Stimulated activated CD4-positive, alpha-beta T cell treated with anti-CD3 and anti-CD28 coated beads, TNF-alpha, amount 100 ng/mL, for 48 hours (primary cell): ENCODE data around the gene SCAI.
"Not testable (repeated sequence)": the region's sequence is repeated elsewhere in the genome, so short reads cannot be mapped to it uniquely, and the experiment has no call there.

ENCODE experiments used
- DNase-seq, 3 donors: peaks; one replicate each; pipeline ENCODE4 v3.0.0-alpha.2; 2020; ENCODE audit warnings: low read depth in 3 of 3

Gene SCAI

DNA sequence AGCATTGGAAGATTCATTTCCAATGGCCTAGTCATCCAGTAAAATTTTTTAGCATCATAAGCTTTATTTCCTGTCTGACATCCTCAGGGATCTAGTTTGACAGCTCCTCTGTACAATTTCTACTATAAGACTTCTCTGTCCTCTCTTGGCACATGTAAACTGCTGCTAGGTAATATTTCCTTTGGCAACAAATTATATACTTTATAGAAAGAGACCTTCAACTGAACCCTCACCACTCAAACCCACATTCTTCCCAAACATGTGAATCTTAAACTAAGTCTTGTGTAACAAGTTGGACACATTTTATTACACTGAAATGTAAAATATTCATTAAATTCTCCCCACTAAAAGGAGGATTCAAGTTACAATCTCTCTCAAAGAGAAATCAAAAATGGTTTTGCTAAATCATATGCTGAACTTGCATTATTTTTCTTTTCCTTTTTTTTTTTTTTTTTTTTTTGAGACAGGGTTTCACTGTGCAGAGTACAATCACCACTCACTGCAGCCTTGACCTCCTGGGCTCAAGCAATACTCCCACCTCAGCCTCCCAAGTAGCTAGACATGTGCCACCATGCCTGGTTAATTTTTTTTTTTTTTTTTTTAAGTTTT, 36.9 kb downstream of the SCAI start:
- no peak for DNase-seq

GRCh38 chr9:125103770-125104460, 39.4 kb downstream of the SCAI start:
- DNase-seq: no peak

GRCh38 chr9:125103021-125103420, 40.3 kb downstream of the SCAI start:
- no peak for DNase-seq

DNA sequence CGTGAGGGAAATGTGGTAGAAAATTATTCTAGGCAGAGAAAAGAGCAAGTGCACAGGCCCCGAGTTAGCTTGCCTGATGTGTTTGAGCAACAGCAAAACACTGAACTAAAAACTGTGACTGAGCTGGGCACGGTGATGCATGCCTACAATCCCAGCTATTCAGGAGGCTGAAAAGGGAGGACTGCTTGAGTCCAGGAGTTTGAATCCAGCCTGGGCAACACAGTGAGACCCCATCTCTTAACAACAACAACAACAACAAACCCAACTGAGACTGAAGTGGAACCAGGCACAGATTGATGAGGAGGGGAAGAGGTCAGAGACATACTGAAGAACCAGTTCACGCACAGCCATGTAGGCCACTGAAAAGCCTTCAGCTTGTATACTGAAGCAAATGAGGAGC, 42.5 kb downstream of the SCAI start:
- no peak for DNase-seq

- DNase-seq: no peak
These were observed 43.5 kb downstream of the SCAI start for GRCh38 chr9:125099816-125100215.

GRCh38 chr9:125095821-125096443, 47.4 kb downstream of the SCAI start:
- no peak for DNase-seq

DNA sequence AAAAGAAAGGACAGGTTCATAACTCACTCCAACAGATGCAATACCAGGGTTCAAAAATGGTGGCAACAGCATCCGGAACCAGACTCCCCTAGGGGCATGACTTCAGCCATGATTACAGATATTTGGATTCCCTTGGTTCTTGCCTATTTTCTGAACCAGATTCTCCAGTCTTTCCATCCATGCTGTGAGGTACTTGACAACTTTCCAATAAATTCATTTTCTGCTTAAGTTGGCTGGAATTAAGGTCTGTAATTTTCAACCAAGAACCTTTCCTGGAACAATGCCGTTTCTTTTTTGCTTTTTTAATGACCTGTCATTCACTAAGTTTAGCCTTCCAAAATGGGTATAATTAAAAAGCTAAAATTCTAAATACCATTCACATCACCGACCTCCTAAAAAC, 52.2 kb downstream of the SCAI start:
- DNase-seq: no peak

- DNase-seq: no peak
These were observed 54.0 kb downstream of the SCAI start for GRCh38 chr9:125089331-125089730.

DNA sequence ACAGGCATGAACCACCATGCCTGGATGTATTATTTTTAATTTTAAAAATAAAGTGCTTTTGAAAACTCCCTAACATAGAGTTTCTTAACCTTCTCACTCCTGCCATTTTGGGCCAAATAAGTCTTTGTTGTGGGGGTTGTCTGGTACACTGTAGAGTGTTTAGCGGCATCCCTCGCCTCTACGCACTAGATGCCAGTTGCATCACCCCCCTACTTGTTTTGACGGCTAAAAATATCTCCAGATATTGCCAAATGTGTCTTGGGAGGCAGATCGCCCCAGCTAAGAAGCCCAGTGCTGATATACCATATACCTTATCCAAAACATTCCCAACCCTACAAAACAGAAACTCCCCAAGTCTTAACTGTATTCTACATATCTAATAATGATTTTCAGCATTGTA, 54.6 kb downstream of the SCAI start:
- no peak for DNase-seq

- DNase-seq: no peak
These were observed 57.4 kb downstream of the SCAI start for GRCh38 chr9:125085703-125086477.

DNA sequence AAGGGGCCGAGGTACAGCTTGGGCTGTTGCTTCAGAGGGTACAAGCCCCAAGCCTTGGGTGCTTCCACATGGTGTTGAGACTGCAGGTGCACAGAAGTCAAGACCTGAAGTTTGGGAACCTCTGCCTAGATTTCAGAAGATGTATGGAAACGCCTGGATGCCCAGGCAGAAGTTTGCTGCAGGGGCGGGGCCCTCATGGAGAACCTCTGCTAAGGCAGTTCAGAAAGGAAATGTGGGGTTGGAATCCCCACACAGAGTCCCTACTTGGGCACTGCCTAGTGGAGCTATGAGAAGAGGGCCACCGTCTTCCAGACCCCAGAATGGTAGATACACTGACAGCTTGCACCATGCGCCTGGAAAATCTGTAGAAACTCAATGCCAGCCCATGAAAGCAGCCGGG, 61.1 kb downstream of the SCAI start:
- not testable (repeated sequence) for DNase-seq

- not testable (repeated sequence) for DNase-seq
These were observed 62.5 kb downstream of the SCAI start for GRCh38 chr9:125080797-125081196.

- DNase-seq: no peak
These were observed 63.4 kb downstream of the SCAI start for GRCh38 chr9:125079931-125080330.

- DNase-seq: no peak
These were observed 67.3 kb downstream of the SCAI start for GRCh38 chr9:125075997-125076396.

DNA sequence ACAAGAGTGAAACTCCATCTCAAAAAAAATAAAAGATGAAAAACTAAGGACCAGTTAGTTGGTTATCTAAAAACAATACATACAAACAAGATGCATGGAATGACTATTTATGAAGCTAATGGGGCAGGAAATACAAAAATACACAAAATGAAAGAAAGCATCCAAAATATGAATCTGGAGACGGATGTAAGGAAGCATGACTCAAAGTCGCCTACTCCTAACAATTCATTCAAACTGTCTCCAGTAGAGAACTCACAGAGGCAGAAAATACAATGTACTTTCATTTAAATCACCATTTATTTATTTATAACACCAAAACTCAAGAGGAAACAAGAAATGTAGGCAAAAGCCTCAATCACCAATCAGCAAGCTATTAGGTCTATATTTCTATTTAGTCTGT, 68.4 kb downstream of the SCAI start:
- DNase-seq: no peak

DNA sequence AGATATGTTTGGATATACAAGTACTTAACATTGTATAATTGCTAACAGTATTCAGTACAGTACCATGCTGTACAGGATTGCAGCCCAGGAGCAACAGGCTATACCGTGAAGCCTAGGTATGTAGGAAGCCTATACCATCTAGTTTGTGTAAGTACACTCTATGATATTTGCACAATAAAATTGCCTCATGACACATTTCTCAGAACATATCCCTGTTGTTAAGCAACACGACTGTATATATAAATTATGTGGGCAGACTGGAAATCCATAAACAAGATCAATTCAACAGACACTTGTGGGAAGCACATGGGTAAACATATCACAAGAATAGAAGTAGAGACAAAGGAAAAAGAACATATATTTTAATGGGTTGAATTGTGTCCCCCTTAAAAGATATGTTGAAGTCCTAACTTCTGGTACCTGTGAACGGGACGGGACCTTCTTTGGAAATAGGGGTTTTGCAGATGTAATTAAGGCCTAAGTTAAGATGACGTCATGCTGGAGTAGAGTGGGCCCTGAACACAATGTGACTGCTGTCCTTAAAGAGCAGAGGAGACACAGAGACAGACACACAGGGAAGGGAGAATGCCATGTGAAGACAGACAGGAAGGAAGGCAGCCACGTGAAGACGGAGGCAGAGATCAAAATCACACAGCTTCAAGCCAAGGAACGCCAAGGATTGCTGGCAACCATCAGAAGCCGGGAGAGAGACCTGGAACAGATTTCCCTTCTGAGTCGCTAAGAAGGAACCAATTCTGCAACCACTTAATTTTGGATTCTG, 76.3 kb downstream of the SCAI start:
- DNase-seq: no peak

- DNase-seq: no peak
These were observed 81.9 kb downstream of the SCAI start for GRCh38 chr9:125061391-125061790.

DNA sequence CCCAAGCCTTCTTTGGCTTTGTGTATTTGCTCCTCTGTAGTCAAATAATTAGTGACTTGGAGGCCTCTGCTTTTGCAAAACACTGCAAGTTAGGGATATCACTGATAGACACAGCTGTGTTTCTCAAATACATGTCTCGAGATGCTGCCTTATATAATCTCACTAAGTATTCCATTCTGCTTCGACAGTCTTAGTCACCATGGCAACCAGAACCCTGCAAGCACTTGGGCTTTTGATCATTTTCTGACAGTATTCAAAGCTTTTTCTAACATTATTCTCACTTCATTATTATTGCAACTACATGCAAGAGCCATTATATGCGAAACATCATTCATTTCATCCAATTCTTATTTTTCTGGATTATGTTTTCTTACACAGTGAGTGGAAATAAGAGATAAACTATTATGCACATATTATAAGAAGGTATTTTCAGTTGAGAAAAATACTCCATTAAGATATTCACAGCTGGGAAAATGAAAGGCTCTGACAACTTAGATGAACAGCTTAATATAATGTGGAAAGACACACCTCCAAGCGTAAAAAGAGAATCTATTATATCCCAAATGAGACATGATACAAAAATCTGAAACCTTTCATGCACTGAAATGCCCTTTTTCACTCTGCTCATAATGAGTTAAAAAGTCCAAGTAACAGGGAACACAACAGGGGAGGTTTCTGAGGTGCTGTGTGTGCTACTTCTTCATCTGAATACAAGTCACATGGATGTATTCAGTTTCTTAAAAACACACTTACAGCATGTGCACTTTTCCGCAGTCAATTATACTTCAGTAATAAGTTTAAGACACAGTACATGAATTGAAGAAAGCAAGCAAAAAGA, 93.9 kb downstream of the SCAI start:
- DNase-seq: no peak

DNA sequence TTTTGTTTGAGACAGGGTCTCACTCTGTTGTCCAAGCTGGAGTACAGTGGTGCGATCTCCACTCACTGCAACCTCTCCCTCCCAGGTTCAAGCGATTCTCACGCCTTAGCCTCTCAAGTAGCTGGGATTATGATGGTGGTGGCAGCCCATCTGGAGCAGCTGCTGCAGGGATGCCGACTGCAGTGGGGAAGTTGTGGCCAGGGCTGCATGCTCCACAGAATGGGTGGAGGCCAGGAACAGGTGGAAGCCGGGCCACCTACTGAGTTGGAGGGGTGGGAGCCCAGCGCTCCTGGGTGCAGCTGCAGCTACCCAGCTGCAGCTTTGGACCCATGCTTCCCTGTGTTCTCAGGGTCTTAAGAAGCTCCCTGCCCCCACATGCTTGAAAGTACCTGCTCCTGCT, 99.7 kb downstream of the SCAI start:
- no peak for DNase-seq

DNA sequence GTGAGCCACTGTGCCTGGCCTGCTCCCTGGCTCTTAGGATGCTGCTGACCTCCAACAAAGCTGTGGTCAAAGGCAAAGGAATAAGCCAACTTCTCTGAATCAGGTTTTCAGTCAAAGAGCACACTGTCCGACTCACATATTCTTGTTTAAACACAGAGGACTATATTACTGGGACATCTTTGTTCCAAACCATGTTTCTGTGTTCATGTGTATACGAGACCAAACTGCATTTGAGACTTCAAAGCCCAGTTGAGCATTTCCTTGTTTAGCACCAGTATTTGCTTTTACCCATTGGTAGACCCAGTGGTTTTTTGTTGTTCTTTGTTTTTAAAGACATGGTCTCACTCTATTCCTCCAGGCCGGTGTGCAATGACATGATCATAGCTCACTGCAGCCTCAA, 100.2 kb downstream of the SCAI start:
- no peak for DNase-seq

DNA sequence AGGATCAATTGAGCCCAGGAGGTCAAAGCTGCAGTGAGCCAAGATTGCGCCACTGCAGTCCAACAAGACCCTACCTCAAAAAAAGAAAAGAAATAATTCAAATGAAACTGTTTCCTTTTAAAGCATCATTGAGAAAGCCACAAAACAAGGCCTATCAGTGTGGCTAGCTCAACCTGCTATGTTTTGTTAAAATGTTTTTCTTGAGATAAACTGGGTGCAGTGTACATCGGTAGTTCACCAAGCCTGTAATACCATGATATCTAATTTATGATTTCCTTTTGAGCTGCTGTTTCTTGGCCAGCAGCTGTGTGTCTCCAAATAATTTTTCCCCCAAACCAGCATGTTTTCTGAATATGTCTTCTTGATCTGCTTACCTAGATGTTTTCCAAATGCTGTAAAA, 105.2 kb downstream of the SCAI start:
- DNase-seq: no peak
